GM18505 (cell line): ENCODE measurements around the gene WDR82.

ENCODE experiments used
- ATAC-seq: cut with Tn5 transposase; IDR thresholded peaks from one replicate; pipeline ENCODE4 v1.9.1; 2021; ENCODE audit not compliant: unreplicated experiment
- POLR2A ChIP-seq: IDR thresholded peaks from 4 replicates; pipeline ENCODE4 v1.6.1; 2011; ENCODE audit warnings: borderline replicate concordance; ENCODE audit not compliant: insufficient read depth, insufficient read length; ENCODE audit errors: extremely low read depth

Gene WDR82

GRCh38 chr3:52248816-52249547, 29.5 kb downstream of the WDR82 start:
- no peak for ATAC-seq
- no peak for TF ChIP-seq POLR2A

- no peak for ATAC-seq
- TF ChIP-seq POLR2A: no peak
These were observed 30.3 kb downstream of the WDR82 start for GRCh38 chr3:52248165-52248541.

- no peak for ATAC-seq
These were observed 30.9 kb downstream of the WDR82 start for GRCh38 chr3:52247409-52248164.

GRCh38 chr3:52246728-52247408, 31.6 kb downstream of the WDR82 start:
- no peak for ATAC-seq
- TF ChIP-seq POLR2A: no peak

More at GRCh38 chr3:52247409-52248164, 30.9 kb downstream of the WDR82 start:
- TF ChIP-seq POLR2A: no peak

GRCh38 chr3:52246264-52246620, 32.2 kb downstream of the WDR82 start:
- ATAC-seq: no peak
- TF ChIP-seq POLR2A: no peak

GRCh38 chr3:52245322-52246263, 32.9 kb downstream of the WDR82 start, which contains the start of gene PPM1M:
PPM1M (plus strand) TSS chr3:52245759; CDS start chr3:52245825, 66 bp downstream.
- no peak for ATAC-seq
- TF ChIP-seq POLR2A: no peak

GRCh38 chr3:52243791-52244628, 34.4 kb downstream of the WDR82 start:
- no peak for ATAC-seq

GRCh38 chr3:52242039-52242438, 36.4 kb downstream of the WDR82 start:
- TF ChIP-seq POLR2A: no peak
- no peak for ATAC-seq

More at GRCh38 chr3:52243791-52244628, 34.4 kb downstream of the WDR82 start:
- TF ChIP-seq POLR2A: peak; percentile 60

GRCh38 chr3:52240886-52241370, 37.5 kb downstream of the WDR82 start:
- ATAC-seq: no peak

GRCh38 chr3:52240059-52240885, 38.2 kb downstream of the WDR82 start:
- TF ChIP-seq POLR2A: peak; percentile 66
- no peak for ATAC-seq

More at GRCh38 chr3:52240886-52241370, 37.5 kb downstream of the WDR82 start:
- no peak for TF ChIP-seq POLR2A
